GM21526 (cell line): Measurements from ENCODE around the gene IL16.
"Not testable (repeated sequence)": the region's sequence is repeated elsewhere in the genome, so short reads cannot be mapped to it uniquely, and the experiment has no call there.

Source experiments
- ATAC-seq: cut with Tn5 transposase; IDR thresholded peaks from one replicate; pipeline ENCODE4 v1.9.1; 2021; ENCODE audit warnings: moderate library complexity; ENCODE audit not compliant: unreplicated experiment, low FRiP score

Gene IL16

GRCh38 chr15:81196576-81197254, at the start of gene IL16:
Gene IL16 (plus strand): TSS chr15:81196879. CDS start chr15:81225400, 28,521 bp downstream.
- no peak for ATAC-seq

- ATAC-seq = no peak
Measured at GRCh38 chr15:81151389-81151788, 45.3 kb upstream of the IL16 start.

GRCh38 chr15:81152339-81152738, 44.3 kb upstream of the IL16 start:
- no peak for ATAC-seq

- no peak for ATAC-seq
Measured at GRCh38 chr15:81152799-81153198, 43.9 kb upstream of the IL16 start.

GRCh38 chr15:81155375-81156218, 41.1 kb upstream of the IL16 start:
- ATAC-seq = no peak

- ATAC-seq = no peak
Measured at GRCh38 chr15:81156324-81156723, 40.4 kb upstream of the IL16 start.

GRCh38 chr15:81157195-81157938, 39.3 kb upstream of the IL16 start:
- ATAC-seq = no peak

- no peak for ATAC-seq
Measured at GRCh38 chr15:81157939-81158223, 38.8 kb upstream of the IL16 start.

GRCh38 chr15:81158561-81158960, 38.1 kb upstream of the IL16 start:
- not testable (repeated sequence) for ATAC-seq

GRCh38 chr15:81160312-81161159, 36.1 kb upstream of the IL16 start:
- no peak for ATAC-seq

GRCh38 chr15:81161160-81161673, 35.5 kb upstream of the IL16 start:
- no peak for ATAC-seq

- ATAC-seq = no peak
Measured at GRCh38 chr15:81161851-81162250, 34.8 kb upstream of the IL16 start.

GRCh38 chr15:81163961-81164800, 32.5 kb upstream of the IL16 start:
- ATAC-seq = no peak

GRCh38 chr15:81165535-81165934, 31.1 kb upstream of the IL16 start:
- ATAC-seq = no peak

GRCh38 chr15:81166636-81167305, 29.9 kb upstream of the IL16 start:
- no peak for ATAC-seq

GRCh38 chr15:81168131-81168526, 28.6 kb upstream of the IL16 start:
- ATAC-seq = no peak

- no peak for ATAC-seq
Measured at GRCh38 chr15:81168644-81169043, 28.0 kb upstream of the IL16 start.

- no peak for ATAC-seq
Measured at GRCh38 chr15:81170511-81170910, 26.2 kb upstream of the IL16 start.

- ATAC-seq = no peak
Measured at GRCh38 chr15:81171286-81171685, 25.4 kb upstream of the IL16 start.
